GM19238 (cell line): ENCODE results near the gene CBFB.
"Not testable (repeated sequence)": the region's sequence is repeated elsewhere in the genome, so short reads cannot be mapped to it uniquely, and the experiment has no call there.

Source experiments
- DNase-seq: peaks from one replicate; pipeline ENCODE4 v3.0.0; 2011; ENCODE audit warnings: low spot score; ENCODE audit not compliant: insufficient read length

The CBFB gene

GRCh38 chr16:67093098-67093726 lies 64.3 kb downstream of the CBFB start:
- no peak for DNase-seq

GRCh38 chr16:67098599-67098998 lies 69.7 kb downstream of the CBFB start:
- DNase-seq, result no peak

GRCh38 chr16:67100569-67101310 lies 71.8 kb downstream of the CBFB start:
- no peak for DNase-seq

- no peak for DNase-seq
Observed at GRCh38 chr16:67101311-67102082, 72.5 kb downstream of the CBFB start.

- DNase-seq, result no peak
Observed at GRCh38 chr16:67104061-67104460, 75.1 kb downstream of the CBFB start.

GRCh38 chr16:67104845-67105244 lies 75.9 kb downstream of the CBFB start:
- DNase-seq, result no peak

GRCh38 chr16:67105246-67105645 lies 76.3 kb downstream of the CBFB start:
- no peak for DNase-seq

- DNase-seq, result no peak
Observed at GRCh38 chr16:67105881-67106280, 76.9 kb downstream of the CBFB start.

GRCh38 chr16:67108489-67108888 lies 79.5 kb downstream of the CBFB start:
- no peak for DNase-seq

GRCh38 chr16:67108931-67109406 lies 80.0 kb downstream of the CBFB start:
- no peak for DNase-seq

GRCh38 chr16:67109407-67110135 lies 80.6 kb downstream of the CBFB start, which contains the start of gene PHAF1:
Gene PHAF1 (plus strand): TSS chr16:67109941. CDS start chr16:67110176, 235 bp downstream.
- DNase-seq, result peak; percentile 92

- no peak for DNase-seq
Observed at GRCh38 chr16:67111951-67112444, 83.0 kb downstream of the CBFB start.

- DNase-seq, result no peak
Observed at GRCh38 chr16:67112591-67113399, 83.8 kb downstream of the CBFB start.

GRCh38 chr16:67114793-67115192 lies 85.8 kb downstream of the CBFB start:
- no peak for DNase-seq

GRCh38 chr16:67115639-67116038 lies 86.7 kb downstream of the CBFB start:
- DNase-seq, result no peak

- no peak for DNase-seq
Observed at GRCh38 chr16:67116388-67117311, 87.7 kb downstream of the CBFB start.

GRCh38 chr16:67117716-67118115 lies 88.8 kb downstream of the CBFB start:
- DNase-seq, result no peak

GRCh38 chr16:67120025-67120424 lies 91.1 kb downstream of the CBFB start:
- DNase-seq, result no peak

- not testable (repeated sequence) for DNase-seq
Observed at GRCh38 chr16:67122799-67123198, 93.8 kb downstream of the CBFB start.
